HepG2 (cell line): Measurements from ENCODE around the gene LRRTM2. TPM values are rescaled to one million over a fixed set of nuclear protein-coding genes. Genes with fewer than 3 reads are reported as not detected.
A peak's percentile ranks its signal among the peaks of the same experiment; 100 is the strongest.

Experiments used
- ATAC-seq: fragments of 200-7000 bp; cut with Tn5 transposase; 3 replicates; pipeline ENCODE4 v1.9.1; 2020; ENCODE audit warnings: mild to moderate bottlenecking, moderate library complexity
- BruUV-seq: library from RNA; stranded (reverse); fragments of 400-500 nt; replicated peaks from 2 replicates; lab custom pipeline; 2021; lab: Mats Ljungman, UMichigan
- CTCF ChIA-PET: fragments of 300-600 bp; formaldehyde crosslinking; extraction: SDS; loops from one replicate; lab custom pipeline; 2021; ENCODE audit warnings: low total read pairs, inconsistent platforms, low intra/inter-chr PET ratio; lab: Yijun Ruan, JAX
- POLR2A ChIA-PET: fragments of 350-600 bp; sonication (Branson Sonifier 250); formaldehyde crosslinking; loops from one replicate; lab custom pipeline; 2020; ENCODE audit warnings: antibody characterized with exemption, inconsistent platforms; lab: Yijun Ruan, JAX
- DNase-seq: peaks from one replicate; pipeline ENCODE4 v3.0.0-alpha.2; 2015; ENCODE audit warnings: low spot score
- FAIRE-seq: peaks from 3 replicates; lab custom pipeline; 2011; peaks lifted over from hg19 to GRCh38; lab: Jason Lieb, UNC
- H2AFZ ChIP-seq: one replicate; pipeline ENCODE4 v1.6.1; 2011; ENCODE audit warnings: low read length, inconsistent platforms
- H3K27ac ChIP-seq: fragments of 300-600 bp; 3 replicates; pipeline ENCODE4 v1.8.0; 2011; ENCODE audit warnings: mixed run types, mild to moderate bottlenecking, mixed read lengths, low read length, inconsistent platforms; ENCODE audit not compliant: insufficient read depth; ENCODE audit errors: extremely low read length
- H3K27me3 ChIP-seq, 2 experiments: fragments of 200-600 bp in 1 of 2; 2 replicates in 1 of 2; 3 replicates in 1 of 2; pipeline versions ENCODE4 v1.6.0 to v1.8.0; 2011; ENCODE audit warnings: low read length in 2 of 2, mild to moderate bottlenecking in 2 of 2, moderate library complexity in 2 of 2, inconsistent platforms in 1 of 2; ENCODE audit not compliant: insufficient read depth in 2 of 2, control insufficient read depth in 1 of 2
- H3K36me3 ChIP-seq, 2 experiments: fragments of 200-600 bp in 1 of 2; replicated peaks in 1 of 2; 2 replicates in 1 of 2; 3 replicates in 1 of 2; pipeline versions ENCODE4 v1.5.1 to v1.8.0; 2011; ENCODE audit warnings: low read length in 2 of 2, inconsistent platforms in 1 of 2; ENCODE audit not compliant: insufficient read depth in 2 of 2, control insufficient read depth in 1 of 2
- H3K4me1 ChIP-seq: 2 replicates; pipeline ENCODE4 v1.5.1; 2012; ENCODE audit warnings: low read length, inconsistent platforms; ENCODE audit not compliant: insufficient read depth
- H3K4me2 ChIP-seq: 2 replicates; pipeline ENCODE4 v1.6.0; 2011; ENCODE audit warnings: low read depth, low read length, inconsistent platforms
- H3K4me3 ChIP-seq, 3 experiments: fragments of 200-600 bp in 1 of 3; sonication (generic), shearing (Covaris generic) in 1 of 3; replicated peaks in 1 of 3; 2 replicates each; pipeline ENCODE4 v1.5.1; 2011 to 2016; ENCODE audit warnings: low read length in 3 of 3, inconsistent platforms in 2 of 3, low read depth in 2 of 3, mild to moderate bottlenecking in 2 of 3, control low read depth in 1 of 3, mixed read lengths in 1 of 3; ENCODE audit not compliant: insufficient read depth in 1 of 3
- H3K79me2 ChIP-seq: one replicate; pipeline ENCODE4 v1.6.1; 2011; ENCODE audit warnings: low read length, inconsistent platforms; ENCODE audit not compliant: insufficient read depth
- H3K9ac ChIP-seq: 2 replicates; pipeline ENCODE4 v1.6.0; 2011; ENCODE audit warnings: mild to moderate bottlenecking, low read depth, low read length, inconsistent platforms; ENCODE audit not compliant: insufficient read depth
- H3K9me3 ChIP-seq: 2 replicates; pipeline ENCODE4 v1.5.1; 2012; ENCODE audit warnings: mild to moderate bottlenecking, low read length
- H4K20me1 ChIP-seq: 2 replicates; pipeline ENCODE4 v1.6.0; 2011; ENCODE audit warnings: inconsistent platforms, mild to moderate bottlenecking, low read length, moderate library complexity; ENCODE audit not compliant: insufficient read depth
- CHD4 ChIP-seq: fragments of 200-600 bp; sonication (generic); IDR thresholded peaks from 2 replicates; pipeline ENCODE4 v1.7.0; 2017; ENCODE audit warnings: mild to moderate bottlenecking, low read length, borderline replicate concordance
- CTCF ChIP-seq: sonication (generic); formaldehyde crosslinking; IDR thresholded peaks from 2 replicates; pipeline ENCODE4 v1.5.0; 2020; ENCODE audit warnings: mild to moderate bottlenecking, missing genetic modification reagents, moderate library complexity
- FOSL2 ChIP-seq: sonication (generic); formaldehyde crosslinking; IDR thresholded peaks from 2 replicates; pipeline ENCODE4 v1.4.0; 2020; ENCODE audit warnings: missing genetic modification reagents
- FOXK1 ChIP-seq: sonication (generic); formaldehyde crosslinking; IDR thresholded peaks from 2 replicates; pipeline ENCODE4 v1.4.0; 2020; ENCODE audit warnings: low read depth, missing genetic modification reagents, borderline replicate concordance
- MTA1 ChIP-seq: sonication (generic); formaldehyde crosslinking; IDR thresholded peaks from 2 replicates; pipeline ENCODE4 v1.4.0; 2020; ENCODE audit warnings: missing genetic modification reagents, mild to moderate bottlenecking, borderline replicate concordance
- NPAS2 ChIP-seq: sonication (generic); formaldehyde crosslinking; IDR thresholded peaks from 2 replicates; pipeline ENCODE4 v1.8.0; 2022; ENCODE audit warnings: mild to moderate bottlenecking, missing genetic modification reagents, borderline replicate concordance
- PPARG ChIP-seq: conservative IDR thresholded peaks from 2 replicates; pipeline ENCODE4 v1.6.1; 2016; ENCODE audit warnings: missing biosample characterization, missing genetic modification reagents
- ZBTB1 ChIP-seq: sonication (generic); formaldehyde crosslinking; IDR thresholded peaks from 2 replicates; pipeline ENCODE4 v1.4.0; 2020; ENCODE audit warnings: missing genetic modification reagents, borderline replicate concordance
- ZBTB42 ChIP-seq: sonication (generic); formaldehyde crosslinking; IDR thresholded peaks from 2 replicates; pipeline ENCODE4 v1.5.0; 2020; ENCODE audit warnings: mild to moderate bottlenecking, missing genetic modification reagents
- ZKSCAN5 ChIP-seq: sonication (generic); formaldehyde crosslinking; IDR thresholded peaks from 2 replicates; pipeline ENCODE4 v1.5.1; 2020; ENCODE audit warnings: mild to moderate bottlenecking, missing genetic modification reagents
- ZNF367 ChIP-seq: sonication (generic); formaldehyde crosslinking; IDR thresholded peaks from 2 replicates; pipeline ENCODE4 v1.4.0; 2020; ENCODE audit warnings: missing genetic modification reagents, borderline replicate concordance
- ZNF446 ChIP-seq: sonication (generic); formaldehyde crosslinking; IDR thresholded peaks from 2 replicates; pipeline ENCODE4 v1.5.0; 2020; ENCODE audit warnings: mild to moderate bottlenecking, missing genetic modification reagents
- ZNF737 ChIP-seq: sonication (generic); formaldehyde crosslinking; IDR thresholded peaks from 2 replicates; pipeline ENCODE4 v1.5.0; 2020; ENCODE audit warnings: missing genetic modification reagents, mild to moderate bottlenecking, borderline replicate concordance
- WGBS: methylation state at CpG from one replicate; pipeline ENCODE4 v1.1.6; 2017; ENCODE audit warnings: low lambda C conversion rate; 5-methylcytosine and 5-hydroxymethylcytosine counted together
- in situ Hi-C: cut with HindIII; loops from 2 replicates; pipeline ENCODE4 v1.10.0; 2017; ENCODE audit warnings: low pct_unique_long_range_greater_than_20kb; ENCODE audit not compliant: extremely low pct_ligation_motif_present
- intact Hi-C: fragments of 100-400 bp; cut with micrococcal nuclease; formaldehyde crosslinking; loops from one replicate; pipeline ENCODE4 v1.10.0; 2022; ENCODE audit not compliant: unreplicated experiment
- polyA plus RNA-seq, 8 experiments: library from polyadenylated mRNA; depleted of rRNA in 3 of 8; stranded (reverse) in 7 of 8; unstranded in 1 of 8; fragments of >200 nt; fragmentation: Illumina TruSeq in 4 of 8; extraction: Trizol in 4 of 8; gene quantifications; 2 replicates each; pipeline versions ENCODE4 v1.2.1 to v1.2.3, GENCODE V29; 2011 to 2016; ENCODE audit warnings: low read depth in 4 of 8, missing spikeins in 1 of 8, mixed read lengths in 1 of 8; ENCODE audit not compliant: insufficient read depth in 1 of 8
- total RNA-seq, 5 experiments: library from RNA; depleted of rRNA; stranded (reverse); fragments of >200 nt; fragmentation: Illumina TruSeq; extraction: Trizol; gene quantifications; 2 replicates each; pipeline ENCODE4 v1.2.3, GENCODE V29; 2016; ENCODE audit warnings: low read depth in 1 of 5

Gene LRRTM2
- total and polyA plus RNA-seq, 2 of the 13 experiments (the other 11 are each of a cell fraction or from before 2014, with no cell fraction given): not detected

GRCh38 chr5:138901716-138902115 is 26.6 kb upstream of the LRRTM2 start (continued):
- TF ChIP-seq CTCF (CRISPR knock-in tag): no peak
- TF ChIP-seq FOXK1 (CRISPR knock-in tag): no peak
- no peak for TF ChIP-seq MTA1
- no peak for TF ChIP-seq ZNF367 (CRISPR knock-in tag)
- TF ChIP-seq PPARG: no peak
- no peak for TF ChIP-seq ZNF737 (CRISPR knock-in tag)
- no peak for TF ChIP-seq ZNF446 (CRISPR knock-in tag)
- no peak for TF ChIP-seq NPAS2 (CRISPR knock-in tag)
- no peak for TF ChIP-seq CHD4
- TF ChIP-seq ZKSCAN5 (CRISPR knock-in tag): no peak

GRCh38 chr5:138900281-138900965 is 25.3 kb upstream of the LRRTM2 start:
- H3K9me3 ChIP-seq: no peaks in the 10 kb centered on the region
- no peak overlapping the region for H3K4me3 ChIP-seq
- DNase-seq (no peak), ATAC-seq (no peak), FAIRE-seq (no peak)
- intact Hi-C loops (no loop called here), in situ Hi-C loops (no loop called here)
- peaks cover 19 to 56% of the 10 kb centered on the region in 2 experiments for H3K36me3 ChIP-seq
- TF ChIP-seq FOSL2 (CRISPR knock-in tag) (0 out of 2 replicates have a peak, but pooled peaks have one; percentile 12), ZBTB42 (CRISPR knock-in tag) (no peak), ZBTB1 (CRISPR knock-in tag) (no peak)
- no peaks in the 10 kb centered on the region for H4K20me1 ChIP-seq
- no TSS peak for BruUV-seq
- no peak overlapping the region for H2AFZ ChIP-seq
- H3K27me3 ChIP-seq: no peaks in the 10 kb centered on the region
- no peak overlapping the region for H3K4me2 ChIP-seq
- 86% methylated on average over 6 of the region's 6 CpGs for WGBS
- H3K4me1 ChIP-seq: no peaks in the 10 kb centered on the region
- no peaks in the 10 kb centered on the region for H3K79me2 ChIP-seq
- no peak overlapping the region for H3K9ac ChIP-seq
- ChIA-PET CTCF (no interaction called here), POLR2A (no interaction called here)
- no peak overlapping the region for H3K27ac ChIP-seq
